ENCODE measurements around the gene SPACA7.

Gene SPACA7

GRCh38 chr13:112462408-112462807, 86.3 kb downstream of the SPACA7 start:
- H3K27me3 ChIP-seq (ENCODE audit: insufficient read depth, low read length, poor library complexity, severe bottlenecking): no peaks in the 10 kb centered on the region
- H3K36me3 ChIP-seq (ENCODE audit: insufficient read depth, low read length): no peaks in the 10 kb centered on the region
- no peaks in the 10 kb centered on the region for H3K9me2 ChIP-seq (replicated peaks; ENCODE audit: low read depth, low read length)
- no peak overlapping the region for H2AFZ ChIP-seq (ENCODE audit: low read length)
- peaks cover 3% of the 10 kb centered on the region; the same call in 1 of the 2 replicates for H3K9me3 ChIP-seq (ENCODE audit: insufficient read depth, low read depth, low read length)
- no peak for TF ChIP-seq EZH2phosphoT487 (IDR thresholded peaks at IDR 0.05; ENCODE audit: borderline replicate concordance)
- H3K4me2 ChIP-seq (ENCODE audit: low read depth, low read length, poor library complexity, severe bottlenecking): no peak overlapping the region
- no peak overlapping the region for H3K9ac ChIP-seq (ENCODE audit: low read depth, low read length, poor library complexity, severe bottlenecking)
- H3K4me3 ChIP-seq (ENCODE audit: low read length, poor library complexity, severe bottlenecking): no peak overlapping the region
- no peaks in the 10 kb centered on the region for H3K4me1 ChIP-seq (ENCODE audit: insufficient read depth, low read length, poor library complexity, severe bottlenecking)
- H4K20me1 ChIP-seq (ENCODE audit: insufficient read depth, low read length, poor library complexity, severe bottlenecking): no peaks in the 10 kb centered on the region
- H3K79me2 ChIP-seq (ENCODE audit: insufficient read depth, low read length): no peaks in the 10 kb centered on the region
- H3F3A ChIP-seq (ENCODE audit: low read depth): no peaks in the 10 kb centered on the region

DNA sequence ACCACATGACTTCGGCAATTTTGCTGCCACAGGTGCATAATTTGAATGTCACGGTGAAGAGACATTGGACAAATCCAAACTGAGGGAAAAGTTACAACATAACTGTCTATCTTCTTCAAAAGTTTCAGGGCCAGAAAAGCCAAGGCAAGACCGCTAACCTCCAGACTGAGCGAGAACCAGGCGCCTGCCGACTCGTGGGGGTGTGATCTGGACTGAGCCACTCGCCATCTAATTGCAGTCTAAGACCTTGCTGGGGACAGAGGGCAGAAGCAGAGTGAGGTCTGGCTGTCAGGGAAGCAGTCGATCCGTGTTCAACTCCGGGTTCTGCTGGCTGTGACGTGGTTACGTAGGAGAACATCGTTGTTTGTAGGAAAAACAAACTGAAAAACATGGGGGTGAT, 88.6 kb downstream of the SPACA7 start:
- H2AFZ ChIP-seq (ENCODE audit: low read length): no peak overlapping the region

DNA sequence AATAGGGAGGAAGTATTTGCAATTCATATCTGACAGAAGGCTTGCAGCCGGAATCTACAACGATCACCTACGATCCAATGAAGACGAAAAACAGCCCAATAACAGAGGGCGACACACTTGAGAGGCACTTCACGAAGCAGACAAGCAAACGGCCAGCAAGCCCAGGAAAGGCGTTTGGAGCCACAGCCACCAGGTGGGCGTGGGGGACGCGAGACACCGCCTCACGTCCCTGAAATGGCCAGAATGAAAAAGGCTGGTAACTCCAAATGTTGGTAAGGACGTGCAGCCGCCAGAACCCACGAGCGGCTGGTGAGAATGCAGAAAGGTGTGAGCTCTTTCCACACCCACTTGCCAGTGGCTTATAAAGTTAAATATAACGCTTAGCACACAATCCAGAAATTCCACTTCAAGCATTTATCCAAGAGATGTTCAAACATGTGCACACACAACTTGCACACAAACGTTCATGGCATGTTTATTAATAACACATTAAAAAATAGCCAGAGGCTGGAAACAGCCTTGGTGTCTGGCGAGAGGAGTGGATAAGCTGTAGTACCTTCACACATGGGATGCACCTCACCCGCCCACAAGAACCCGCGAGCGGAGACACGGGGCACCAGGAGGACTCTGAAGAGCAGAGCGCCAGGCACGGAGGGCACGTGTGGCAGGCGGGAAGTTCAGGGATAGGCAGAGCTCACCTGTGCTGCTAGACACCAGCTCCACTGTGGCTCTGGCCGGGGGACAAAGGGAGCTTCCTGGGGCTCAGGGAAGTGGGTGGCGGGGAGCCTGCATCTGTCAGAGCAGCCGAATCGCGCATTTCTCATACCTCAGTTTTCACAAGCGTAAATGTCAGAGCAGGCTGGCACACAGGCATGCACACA, 89.3 kb downstream of the SPACA7 start:
- Histone ChIP-seq H4K20me1 (ENCODE audit: insufficient read depth, low read length, poor library complexity, severe bottlenecking) (no peaks in the 10 kb centered on the region), H3K79me2 (ENCODE audit: insufficient read depth, low read length) (no peaks in the 10 kb centered on the region), H3K4me3 (ENCODE audit: low read length, poor library complexity, severe bottlenecking) (no peak overlapping the region), H3K9me2 (replicated peaks; ENCODE audit: low read depth, low read length) (no peaks in the 10 kb centered on the region), H3K36me3 (ENCODE audit: insufficient read depth, low read length) (no peaks in the 10 kb centered on the region), H3K4me1 (ENCODE audit: insufficient read depth, low read length, poor library complexity, severe bottlenecking) (no peaks in the 10 kb centered on the region), H3K27me3 (ENCODE audit: insufficient read depth, low read length, poor library complexity, severe bottlenecking) (no peaks in the 10 kb centered on the region), H3K4me2 (ENCODE audit: low read depth, low read length, poor library complexity, severe bottlenecking) (no peak overlapping the region), H3K9ac (ENCODE audit: low read depth, low read length, poor library complexity, severe bottlenecking) (no peak overlapping the region), H3K9me3 (ENCODE audit: insufficient read depth, low read depth, low read length) (peaks cover 3% of the 10 kb centered on the region; the same call in 1 of the 2 replicates), H3F3A (ENCODE audit: low read depth) (no peaks in the 10 kb centered on the region), H2AFZ (ENCODE audit: low read length) (no peak overlapping the region)
- TF ChIP-seq, protein P1, sequence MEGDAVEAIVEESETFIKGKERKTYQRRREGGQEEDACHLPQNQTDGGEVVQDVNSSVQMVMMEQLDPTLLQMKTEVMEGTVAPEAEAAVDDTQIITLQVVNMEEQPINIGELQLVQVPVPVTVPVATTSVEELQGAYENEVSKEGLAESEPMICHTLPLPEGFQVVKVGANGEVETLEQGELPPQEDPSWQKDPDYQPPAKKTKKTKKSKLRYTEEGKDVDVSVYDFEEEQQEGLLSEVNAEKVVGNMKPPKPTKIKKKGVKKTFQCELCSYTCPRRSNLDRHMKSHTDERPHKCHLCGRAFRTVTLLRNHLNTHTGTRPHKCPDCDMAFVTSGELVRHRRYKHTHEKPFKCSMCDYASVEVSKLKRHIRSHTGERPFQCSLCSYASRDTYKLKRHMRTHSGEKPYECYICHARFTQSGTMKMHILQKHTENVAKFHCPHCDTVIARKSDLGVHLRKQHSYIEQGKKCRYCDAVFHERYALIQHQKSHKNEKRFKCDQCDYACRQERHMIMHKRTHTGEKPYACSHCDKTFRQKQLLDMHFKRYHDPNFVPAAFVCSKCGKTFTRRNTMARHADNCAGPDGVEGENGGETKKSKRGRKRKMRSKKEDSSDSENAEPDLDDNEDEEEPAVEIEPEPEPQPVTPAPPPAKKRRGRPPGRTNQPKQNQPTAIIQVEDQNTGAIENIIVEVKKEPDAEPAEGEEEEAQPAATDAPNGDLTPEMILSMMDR (conservative IDR thresholded peaks at IDR 0.05; ENCODE audit: low read length): no peak
- no peak for TF ChIP-seq EZH2phosphoT487 (IDR thresholded peaks at IDR 0.05; ENCODE audit: borderline replicate concordance)

More for the DNA sequence above, 88.6 kb downstream of the SPACA7 start:
- no peaks in the 10 kb centered on the region for H3K27me3 ChIP-seq (ENCODE audit: insufficient read depth, low read length, poor library complexity, severe bottlenecking)
- H3K4me3 ChIP-seq (ENCODE audit: low read length, poor library complexity, severe bottlenecking): no peak overlapping the region
- peaks cover 3% of the 10 kb centered on the region; the same call in 1 of the 2 replicates for H3K9me3 ChIP-seq (ENCODE audit: insufficient read depth, low read depth, low read length)
- H3K4me2 ChIP-seq (ENCODE audit: low read depth, low read length, poor library complexity, severe bottlenecking): no peak overlapping the region
- no peaks in the 10 kb centered on the region for H4K20me1 ChIP-seq (ENCODE audit: insufficient read depth, low read length, poor library complexity, severe bottlenecking)
- no peak overlapping the region for H3K9ac ChIP-seq (ENCODE audit: low read depth, low read length, poor library complexity, severe bottlenecking)
- TF ChIP-seq EZH2phosphoT487 (IDR thresholded peaks at IDR 0.05; ENCODE audit: borderline replicate concordance): no peak
- TF ChIP-seq, protein P1 (conservative IDR thresholded peaks at IDR 0.05; ENCODE audit: low read length): no peak
- no peaks in the 10 kb centered on the region for H3K79me2 ChIP-seq (ENCODE audit: insufficient read depth, low read length)
- no peaks in the 10 kb centered on the region for H3K36me3 ChIP-seq (ENCODE audit: insufficient read depth, low read length)
- no peaks in the 10 kb centered on the region for H3F3A ChIP-seq (ENCODE audit: low read depth)
- H3K9me2 ChIP-seq (replicated peaks; ENCODE audit: low read depth, low read length): no peaks in the 10 kb centered on the region
- H3K4me1 ChIP-seq (ENCODE audit: insufficient read depth, low read length, poor library complexity, severe bottlenecking): no peaks in the 10 kb centered on the region
